Esophagus squamous epithelium (tissue), 4 donors: ENCODE data around the gene DUSP14.

ENCODE experiments used
- CTCF ChIP-seq, 6 experiments: fragments of 450-650 bp in 4 of 6; fragments of 200-600 bp in 2 of 6; sonication (generic) in 2 of 6; IDR thresholded peaks; one replicate each; pipeline ENCODE4 v1.5.1; 2016 to 2019; ENCODE audit warnings: antibody characterized with exemption in 6 of 6, mild to moderate bottlenecking in 4 of 6, moderate library complexity in 4 of 6
- POLR2A ChIP-seq, 4 donors: fragments of 450-650 bp; IDR thresholded peaks; one replicate each; pipeline ENCODE4 v1.6.1; 2017; ENCODE audit warnings: antibody characterized with exemption in 4 of 4, mild to moderate bottlenecking in 4 of 4, moderate library complexity in 3 of 4

- no peak for TF ChIP-seq CTCF (IDR thresholded peaks at IDR 0.05)
- TF ChIP-seq POLR2A (IDR thresholded peaks at IDR 0.05): no peak
Observed at GRCh38 chr17:37553401-37553966, 63.8 kb downstream of the DUSP14 start.
